Measurements from ENCODE around the gene LRMDA.

LRMDA gene

DNA sequence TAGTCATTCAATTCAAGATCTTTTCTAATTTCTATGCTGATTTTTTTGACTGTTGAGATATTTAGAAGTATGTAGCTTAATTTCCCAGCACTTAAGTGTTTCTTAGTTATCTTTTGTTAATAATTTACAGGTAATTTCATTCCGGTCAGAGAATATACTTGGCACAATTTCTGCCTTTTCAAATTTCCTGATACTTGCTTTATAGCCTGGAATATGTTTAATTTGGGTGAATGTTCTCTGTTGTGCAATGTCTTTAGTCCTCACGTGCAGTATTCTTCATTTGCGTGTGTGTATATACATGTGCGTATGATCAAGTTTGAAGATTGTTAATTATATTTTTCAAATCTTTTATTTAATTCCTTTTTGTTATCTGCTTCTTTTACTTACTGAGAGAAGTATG, 989.3 kb downstream of the LRMDA start:
- Histone ChIP-seq H3K36me3 (ENCODE audit: control insufficient read depth in 2 of 2, insufficient read depth in 1 of 2, low read length in 2 of 2) (no peaks in the 10 kb centered on the region), H3K9me3 (ENCODE audit: control insufficient read depth, insufficient read depth, low read depth, low read length) (no peaks in the 10 kb centered on the region), H3K27ac (ENCODE audit: extremely low read depth, low read depth, low read length) (no peak overlapping the region), H3K4me1 (ENCODE audit: control insufficient read depth, insufficient read depth, low read length) (no peaks in the 10 kb centered on the region), H3K4me3 (ENCODE audit: low read depth, low read length) (no peak overlapping the region)
- ChIA-PET POLR2A (no interaction called here), CTCF (no interaction called here)
- TF ChIP-seq ZBTB1 (tag by site-specific recombination; IDR thresholded peaks at IDR 0.05) (no peak), ZNF341 (tag by site-specific recombination; IDR thresholded peaks at IDR 0.05; ENCODE audit: low read depth) (no peak), SETDB1 (IDR thresholded peaks at IDR 0.05; ENCODE audit: insufficient read length, low read length) (no peak), ZNF610 (tag by site-specific recombination; IDR thresholded peaks at IDR 0.05; ENCODE audit: borderline replicate concordance) (no peak), ZNF394 (tag by site-specific recombination; IDR thresholded peaks at IDR 0.05; ENCODE audit: borderline replicate concordance) (no peak), ZNF16 (tag by site-specific recombination; IDR thresholded peaks at IDR 0.05; ENCODE audit: low read depth) (no peak), IKZF3 (tag by site-specific recombination; IDR thresholded peaks at IDR 0.05) (no peak), ZNF211 (tag by site-specific recombination; IDR thresholded peaks at IDR 0.05; ENCODE audit: low read depth) (no peak)
- TF ChIP-seq, protein P1, sequence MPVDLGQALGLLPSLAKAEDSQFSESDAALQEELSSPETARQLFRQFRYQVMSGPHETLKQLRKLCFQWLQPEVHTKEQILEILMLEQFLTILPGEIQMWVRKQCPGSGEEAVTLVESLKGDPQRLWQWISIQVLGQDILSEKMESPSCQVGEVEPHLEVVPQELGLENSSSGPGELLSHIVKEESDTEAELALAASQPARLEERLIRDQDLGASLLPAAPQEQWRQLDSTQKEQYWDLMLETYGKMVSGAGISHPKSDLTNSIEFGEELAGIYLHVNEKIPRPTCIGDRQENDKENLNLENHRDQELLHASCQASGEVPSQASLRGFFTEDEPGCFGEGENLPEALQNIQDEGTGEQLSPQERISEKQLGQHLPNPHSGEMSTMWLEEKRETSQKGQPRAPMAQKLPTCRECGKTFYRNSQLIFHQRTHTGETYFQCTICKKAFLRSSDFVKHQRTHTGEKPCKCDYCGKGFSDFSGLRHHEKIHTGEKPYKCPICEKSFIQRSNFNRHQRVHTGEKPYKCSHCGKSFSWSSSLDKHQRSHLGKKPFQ (tag by site-specific recombination; IDR thresholded peaks at IDR 0.05), result no peak
- TF ChIP-seq, protein P2, sequence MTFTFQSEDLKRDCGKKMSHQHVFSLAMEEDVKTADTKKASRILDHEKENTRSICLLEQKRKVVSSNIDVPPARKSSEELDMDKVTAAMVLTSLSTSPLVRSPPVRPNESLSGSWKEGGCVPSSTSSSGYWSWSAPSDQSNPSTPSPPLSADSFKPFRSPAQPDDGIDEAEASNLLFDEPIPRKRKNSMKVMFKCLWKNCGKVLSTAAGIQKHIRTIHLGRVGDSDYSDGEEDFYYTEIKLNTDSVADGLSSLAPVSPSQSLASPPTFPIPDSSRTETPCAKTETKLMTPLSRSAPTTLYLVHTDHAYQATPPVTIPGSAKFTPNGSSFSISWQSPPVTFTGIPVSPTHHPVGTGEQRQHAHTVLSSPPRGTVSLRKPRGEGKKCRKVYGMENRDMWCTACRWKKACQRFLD (tag by site-specific recombination; IDR thresholded peaks at IDR 0.05), result no peak
- TF ChIP-seq, protein P3, sequence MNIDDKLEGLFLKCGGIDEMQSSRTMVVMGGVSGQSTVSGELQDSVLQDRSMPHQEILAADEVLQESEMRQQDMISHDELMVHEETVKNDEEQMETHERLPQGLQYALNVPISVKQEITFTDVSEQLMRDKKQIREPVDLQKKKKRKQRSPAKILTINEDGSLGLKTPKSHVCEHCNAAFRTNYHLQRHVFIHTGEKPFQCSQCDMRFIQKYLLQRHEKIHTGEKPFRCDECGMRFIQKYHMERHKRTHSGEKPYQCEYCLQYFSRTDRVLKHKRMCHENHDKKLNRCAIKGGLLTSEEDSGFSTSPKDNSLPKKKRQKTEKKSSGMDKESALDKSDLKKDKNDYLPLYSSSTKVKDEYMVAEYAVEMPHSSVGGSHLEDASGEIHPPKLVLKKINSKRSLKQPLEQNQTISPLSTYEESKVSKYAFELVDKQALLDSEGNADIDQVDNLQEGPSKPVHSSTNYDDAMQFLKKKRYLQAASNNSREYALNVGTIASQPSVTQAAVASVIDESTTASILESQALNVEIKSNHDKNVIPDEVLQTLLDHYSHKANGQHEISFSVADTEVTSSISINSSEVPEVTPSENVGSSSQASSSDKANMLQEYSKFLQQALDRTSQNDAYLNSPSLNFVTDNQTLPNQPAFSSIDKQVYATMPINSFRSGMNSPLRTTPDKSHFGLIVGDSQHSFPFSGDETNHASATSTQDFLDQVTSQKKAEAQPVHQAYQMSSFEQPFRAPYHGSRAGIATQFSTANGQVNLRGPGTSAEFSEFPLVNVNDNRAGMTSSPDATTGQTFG (tag by site-specific recombination; IDR thresholded peaks at IDR 0.05; ENCODE audit: borderline replicate concordance), result no peak

DNA sequence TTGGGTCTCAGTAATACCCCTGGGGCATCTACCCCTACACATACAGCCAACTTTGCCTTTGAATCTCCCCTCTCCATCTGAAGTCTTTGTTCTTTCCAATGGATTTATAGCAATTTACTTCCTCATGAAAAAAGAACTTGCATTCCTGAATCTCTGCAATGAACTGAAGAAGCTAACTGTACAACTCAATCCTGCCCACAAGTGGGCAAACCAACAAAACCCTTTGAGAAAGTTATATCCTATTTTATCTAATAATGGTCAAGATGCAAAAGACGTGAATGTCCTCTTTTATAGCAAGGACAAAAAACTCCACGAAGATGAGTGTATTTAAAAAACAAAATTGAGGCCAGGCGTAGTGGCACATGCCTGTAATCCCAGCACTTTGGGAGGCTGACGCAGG, 991.3 kb downstream of the LRMDA start:
- Histone ChIP-seq H3K9me3 (ENCODE audit: control insufficient read depth, insufficient read depth, low read depth, low read length) (no peaks in the 10 kb centered on the region), H3K27ac (ENCODE audit: extremely low read depth, low read depth, low read length) (no peak overlapping the region), H3K4me1 (ENCODE audit: control insufficient read depth, insufficient read depth, low read length) (no peaks in the 10 kb centered on the region), H3K36me3 (ENCODE audit: control insufficient read depth in 2 of 2, insufficient read depth in 1 of 2, low read length in 2 of 2) (no peaks in the 10 kb centered on the region), H3K4me3 (ENCODE audit: low read depth, low read length) (no peak overlapping the region)
- POLR2A ChIA-PET, result no interaction called here
- CTCF ChIA-PET, result interaction anchor here (0.7 kb wide), 1 partner anchor 387 kb away, joined by 3 read pairs; no protein-coding TSS in a partner anchor
- TF ChIP-seq OVOL3 (tag by site-specific recombination; IDR thresholded peaks at IDR 0.05), result no peak
- no peak for TF ChIP-seq ZNF777 (tag by site-specific recombination; IDR thresholded peaks at IDR 0.05; ENCODE audit: borderline replicate concordance)
- TF ChIP-seq, protein P4, sequence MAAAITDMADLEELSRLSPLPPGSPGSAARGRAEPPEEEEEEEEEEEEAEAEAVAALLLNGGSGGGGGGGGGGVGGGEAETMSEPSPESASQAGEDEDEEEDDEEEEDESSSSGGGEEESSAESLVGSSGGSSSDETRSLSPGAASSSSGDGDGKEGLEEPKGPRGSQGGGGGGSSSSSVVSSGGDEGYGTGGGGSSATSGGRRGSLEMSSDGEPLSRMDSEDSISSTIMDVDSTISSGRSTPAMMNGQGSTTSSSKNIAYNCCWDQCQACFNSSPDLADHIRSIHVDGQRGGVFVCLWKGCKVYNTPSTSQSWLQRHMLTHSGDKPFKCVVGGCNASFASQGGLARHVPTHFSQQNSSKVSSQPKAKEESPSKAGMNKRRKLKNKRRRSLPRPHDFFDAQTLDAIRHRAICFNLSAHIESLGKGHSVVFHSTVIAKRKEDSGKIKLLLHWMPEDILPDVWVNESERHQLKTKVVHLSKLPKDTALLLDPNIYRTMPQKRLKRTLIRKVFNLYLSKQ (tag by site-specific recombination; IDR thresholded peaks at IDR 0.05; ENCODE audit: borderline replicate concordance), result no peak
- TF ChIP-seq ZNF548 (tag by site-specific recombination; IDR thresholded peaks at IDR 0.05), result no peak
- TF ChIP-seq ZNF830 (tag by site-specific recombination; IDR thresholded peaks at IDR 0.05; ENCODE audit: low read depth), result no peak
- TF ChIP-seq ZNF610 (tag by site-specific recombination; IDR thresholded peaks at IDR 0.05; ENCODE audit: borderline replicate concordance), result no peak
- no peak for TF ChIP-seq ZNF585B (tag by site-specific recombination; IDR thresholded peaks at IDR 0.05)
- TF ChIP-seq ZNF837 (tag by site-specific recombination; IDR thresholded peaks at IDR 0.05), result no peak
- no peak for TF ChIP-seq KLF16 (tag by site-specific recombination; IDR thresholded peaks at IDR 0.05)
- no peak for TF ChIP-seq ZNF302 (tag by site-specific recombination; IDR thresholded peaks at IDR 0.05; ENCODE audit: low read depth)
- TF ChIP-seq ZNF391 (tag by site-specific recombination; IDR thresholded peaks at IDR 0.05; ENCODE audit: borderline replicate concordance, low read depth), result no peak
- TF ChIP-seq, protein P5, sequence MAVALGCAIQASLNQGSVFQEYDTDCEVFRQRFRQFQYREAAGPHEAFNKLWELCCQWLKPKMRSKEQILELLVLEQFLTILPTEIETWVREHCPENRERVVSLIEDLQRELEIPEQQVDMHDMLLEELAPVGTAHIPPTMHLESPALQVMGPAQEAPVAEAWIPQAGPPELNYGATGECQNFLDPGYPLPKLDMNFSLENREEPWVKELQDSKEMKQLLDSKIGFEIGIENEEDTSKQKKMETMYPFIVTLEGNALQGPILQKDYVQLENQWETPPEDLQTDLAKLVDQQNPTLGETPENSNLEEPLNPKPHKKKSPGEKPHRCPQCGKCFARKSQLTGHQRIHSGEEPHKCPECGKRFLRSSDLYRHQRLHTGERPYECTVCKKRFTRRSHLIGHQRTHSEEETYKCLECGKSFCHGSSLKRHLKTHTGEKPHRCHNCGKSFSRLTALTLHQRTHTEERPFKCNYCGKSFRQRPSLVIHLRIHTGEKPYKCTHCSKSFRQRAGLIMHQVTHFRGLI (tag by site-specific recombination; IDR thresholded peaks at IDR 0.05), result no peak
- no peak for TF ChIP-seq YY2 (tag by site-specific recombination; IDR thresholded peaks at IDR 0.05)
- TF ChIP-seq ZFP41 (tag by site-specific recombination; IDR thresholded peaks at IDR 0.05; ENCODE audit: borderline replicate concordance), result no peak
- no peak for TF ChIP-seq SP7 (tag by site-specific recombination; IDR thresholded peaks at IDR 0.05)
- TF ChIP-seq ZNF138 (tag by site-specific recombination; IDR thresholded peaks at IDR 0.05; ENCODE audit: borderline replicate concordance), result no peak
